ENCODE results near the gene SPATA25. TPM values are rescaled to one million over a fixed set of nuclear protein-coding genes. Genes with fewer than 3 reads are reported as not detected.

The SPATA25 gene
- polyA plus RNA-seq, 1 donor (not counting 4 experiments of a cell fraction or from before 2014, with no cell fraction given): not detected

DNA sequence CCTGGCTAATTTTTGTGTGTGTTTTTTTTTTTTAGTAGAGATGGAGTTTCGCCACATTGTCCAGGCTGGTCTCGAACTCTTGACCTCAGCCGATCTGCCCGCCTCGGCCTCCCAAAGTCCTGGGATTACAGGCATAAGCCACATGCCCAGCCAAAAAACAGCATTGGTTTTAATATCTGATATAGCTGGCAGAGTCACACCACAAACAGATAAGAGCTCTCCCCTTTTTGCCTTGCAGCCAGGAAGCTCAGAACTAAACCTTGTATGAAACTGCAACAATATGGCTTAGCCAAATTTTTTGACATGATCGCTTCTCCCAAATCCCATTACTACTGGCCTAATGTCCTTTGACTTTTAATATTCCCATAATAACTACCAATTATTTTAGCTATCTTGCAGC, 35.1 kb downstream of the SPATA25 start:
- Histone ChIP-seq H3K4me2 (ENCODE audit: control insufficient read depth, extremely low read depth, insufficient read depth, low read depth, low read length) (no peak overlapping the region), H3K27ac (ENCODE audit: control insufficient read depth, insufficient read depth, low read length) (no peak overlapping the region), H3K36me3 (ENCODE audit: control insufficient read depth in 2 of 2, extremely low read depth in 1 of 2, insufficient read depth in 2 of 2, low read length in 2 of 2) (peaks cover 0 to 4% of the 10 kb centered on the region in 2 experiments), H3K4me3 (ENCODE audit: control insufficient read depth in 2 of 3, extremely low read depth in 1 of 3, insufficient read depth in 2 of 3, low read depth in 1 of 3, low read length in 3 of 3) (no peak overlapping the region), H3K9me3 (ENCODE audit: control insufficient read depth, low read depth, low read length) (no peaks in the 10 kb centered on the region), H3K79me2 (ENCODE audit: control insufficient read depth, insufficient read depth, low read length) (peaks cover 18% of the 10 kb centered on the region), H4K20me1 (ENCODE audit: control insufficient read depth, extremely low read depth, insufficient read depth, low read length) (no peaks in the 10 kb centered on the region), H3K9me1 (ENCODE audit: control insufficient read depth, extremely low read depth, insufficient read depth, low read length) (no peaks in the 10 kb centered on the region), H3K4me1 (ENCODE audit: control insufficient read depth, extremely low read depth, insufficient read depth, low read length) (peaks cover 10% of the 10 kb centered on the region), H2AFZ (ENCODE audit: control insufficient read depth, low read length) (no peak overlapping the region), H3K27me3 (ENCODE audit: control insufficient read depth, extremely low read depth, insufficient read depth, low read length) (no peaks in the 10 kb centered on the region), H3K9ac (ENCODE audit: control insufficient read depth, extremely low read depth, insufficient read depth, low read length) (no peak overlapping the region)
- dilution Hi-C loops (cut with MboI; ENCODE audit: extremely low pct_ligation_motif_present, low sequenced_read_pairs): no loop called here
- DNase-seq (ENCODE audit: low read depth, low spot score) (no peak), FAIRE-seq (no peak)
- no peak for TF ChIP-seq EZH2 (IDR thresholded peaks at IDR 0.05; ENCODE audit: low read length)
- TF ChIP-seq, protein P1, sequence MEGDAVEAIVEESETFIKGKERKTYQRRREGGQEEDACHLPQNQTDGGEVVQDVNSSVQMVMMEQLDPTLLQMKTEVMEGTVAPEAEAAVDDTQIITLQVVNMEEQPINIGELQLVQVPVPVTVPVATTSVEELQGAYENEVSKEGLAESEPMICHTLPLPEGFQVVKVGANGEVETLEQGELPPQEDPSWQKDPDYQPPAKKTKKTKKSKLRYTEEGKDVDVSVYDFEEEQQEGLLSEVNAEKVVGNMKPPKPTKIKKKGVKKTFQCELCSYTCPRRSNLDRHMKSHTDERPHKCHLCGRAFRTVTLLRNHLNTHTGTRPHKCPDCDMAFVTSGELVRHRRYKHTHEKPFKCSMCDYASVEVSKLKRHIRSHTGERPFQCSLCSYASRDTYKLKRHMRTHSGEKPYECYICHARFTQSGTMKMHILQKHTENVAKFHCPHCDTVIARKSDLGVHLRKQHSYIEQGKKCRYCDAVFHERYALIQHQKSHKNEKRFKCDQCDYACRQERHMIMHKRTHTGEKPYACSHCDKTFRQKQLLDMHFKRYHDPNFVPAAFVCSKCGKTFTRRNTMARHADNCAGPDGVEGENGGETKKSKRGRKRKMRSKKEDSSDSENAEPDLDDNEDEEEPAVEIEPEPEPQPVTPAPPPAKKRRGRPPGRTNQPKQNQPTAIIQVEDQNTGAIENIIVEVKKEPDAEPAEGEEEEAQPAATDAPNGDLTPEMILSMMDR (optimal IDR thresholded peaks at IDR 0.05 in 1 of 3, IDR thresholded peaks at IDR 0.05 in 1 of 3, conservative IDR thresholded peaks at IDR 0.05 in 1 of 3; ENCODE audit: extremely low read depth in 1 of 3, insufficient read depth in 2 of 3, low read length in 3 of 3): no peak

GRCh38 chr20:45851501-45851900, 35.9 kb downstream of the SPATA25 start:
- no peak overlapping the region for H3K4me2 ChIP-seq (ENCODE audit: control insufficient read depth, extremely low read depth, insufficient read depth, low read depth, low read length)
- FAIRE-seq: no peak

More at GRCh38 chr20:45851501-45851900, 35.9 kb downstream of the SPATA25 start:
- Histone ChIP-seq H3K9me1 (ENCODE audit: control insufficient read depth, extremely low read depth, insufficient read depth, low read length) (no peaks in the 10 kb centered on the region), H3K27ac (ENCODE audit: control insufficient read depth, insufficient read depth, low read length) (no peak overlapping the region), H3K27me3 (ENCODE audit: control insufficient read depth, extremely low read depth, insufficient read depth, low read length) (no peaks in the 10 kb centered on the region), H4K20me1 (ENCODE audit: control insufficient read depth, extremely low read depth, insufficient read depth, low read length) (no peaks in the 10 kb centered on the region), H2AFZ (ENCODE audit: control insufficient read depth, low read length) (no peak overlapping the region), H3K9me3 (ENCODE audit: control insufficient read depth, low read depth, low read length) (no peaks in the 10 kb centered on the region), H3K4me1 (ENCODE audit: control insufficient read depth, extremely low read depth, insufficient read depth, low read length) (peaks cover 6% of the 10 kb centered on the region), H3K9ac (ENCODE audit: control insufficient read depth, extremely low read depth, insufficient read depth, low read length) (no peak overlapping the region), H3K79me2 (ENCODE audit: control insufficient read depth, insufficient read depth, low read length) (peaks cover 12% of the 10 kb centered on the region), H3K36me3 (ENCODE audit: control insufficient read depth in 2 of 2, extremely low read depth in 1 of 2, insufficient read depth in 2 of 2, low read length in 2 of 2) (peaks cover 2 to 4% of the 10 kb centered on the region in 2 experiments), H3K4me3 (ENCODE audit: control insufficient read depth in 2 of 3, extremely low read depth in 1 of 3, insufficient read depth in 2 of 3, low read depth in 1 of 3, low read length in 3 of 3) (no peak overlapping the region)
- TF ChIP-seq, protein P1 (optimal IDR thresholded peaks at IDR 0.05 in 1 of 3, IDR thresholded peaks at IDR 0.05 in 1 of 3, conservative IDR thresholded peaks at IDR 0.05 in 1 of 3; ENCODE audit: extremely low read depth in 1 of 3, insufficient read depth in 2 of 3, low read length in 3 of 3): no peak
- TF ChIP-seq EZH2 (IDR thresholded peaks at IDR 0.05; ENCODE audit: low read length): no peak
- no peak for DNase-seq (ENCODE audit: low read depth, low spot score)
- dilution Hi-C loops (cut with MboI; ENCODE audit: extremely low pct_ligation_motif_present, low sequenced_read_pairs): no loop called here
